Measurements from ENCODE around the gene CACNB4.

GRCh38 chr2:151989378-151989777 lies 109.5 kb downstream of the CACNB4 start:
- TF ChIP-seq ZZZ3 (IDR thresholded peaks at IDR 0.05; ENCODE audit: control insufficient read depth, insufficient read length, low read depth) = no peak
- no peak for TF ChIP-seq CTCF (IDR thresholded peaks at IDR 0.05 in 2 of 3, conservative IDR thresholded peaks at IDR 0.05 in 1 of 3; ENCODE audit: control insufficient read depth in 2 of 3, extremely low read depth in 1 of 3, insufficient read depth in 1 of 3, low read depth in 3 of 3, low read length in 3 of 3)
- no peak for TF ChIP-seq TAF1 (IDR thresholded peaks at IDR 0.05; ENCODE audit: borderline replicate concordance, low read depth, low read length)
- TF ChIP-seq BRCA1 (IDR thresholded peaks at IDR 0.05; ENCODE audit: low read depth, low read length) = no peak
- no peak for TF ChIP-seq SMC3 (IDR thresholded peaks at IDR 0.05; ENCODE audit: borderline replicate concordance, low read length)
- no peak for TF ChIP-seq ZNF687 (IDR thresholded peaks at IDR 0.05)
- TF ChIP-seq MYC (IDR thresholded peaks at IDR 0.05; ENCODE audit: insufficient read depth, insufficient read length, insufficient replicate concordance, low read length, severe bottlenecking) = no peak
- TF ChIP-seq EZH2 (IDR thresholded peaks at IDR 0.05; ENCODE audit: borderline replicate concordance, control insufficient read depth, low read depth, low read length) = no peak
- no peak for TF ChIP-seq EGR1 (IDR thresholded peaks at IDR 0.05; ENCODE audit: borderline replicate concordance in 1 of 2, low read depth in 2 of 2, low read length in 2 of 2)
- no peak for TF ChIP-seq EP300 (IDR thresholded peaks at IDR 0.05; ENCODE audit: borderline replicate concordance in 1 of 2, control insufficient read depth in 1 of 2, low read depth in 2 of 2, low read length in 2 of 2)
- TF ChIP-seq POLR2AphosphoS5 (IDR thresholded peaks at IDR 0.05; ENCODE audit: low read length) = no peak
- no peak for TF ChIP-seq JUNB (IDR thresholded peaks at IDR 0.05)
- no peak for TF ChIP-seq ZNF207 (IDR thresholded peaks at IDR 0.05; ENCODE audit: borderline replicate concordance)
